HepG2 (cell line): ENCODE data around the gene ETFDH. TPM values are rescaled to one million over a fixed set of nuclear protein-coding genes. Genes with fewer than 3 reads are reported as not detected.
A peak's percentile ranks its signal among the peaks of the same experiment; 100 is the strongest.

Source experiments
- ARID2 ChIP-seq: sonication (generic); formaldehyde crosslinking; IDR thresholded peaks from 2 replicates; pipeline ENCODE4 v1.8.1; 2022; ENCODE audit warnings: mild to moderate bottlenecking, missing genetic modification reagents, borderline replicate concordance
- FOSL1 ChIP-seq: sonication (generic); formaldehyde crosslinking; IDR thresholded peaks from 2 replicates; pipeline ENCODE4 v1.9.0; 2021; ENCODE audit warnings: missing genetic modification reagents, borderline replicate concordance
- KDM6A ChIP-seq: IDR thresholded peaks from 2 replicates; pipeline ENCODE4 v1.6.1; 2016; ENCODE audit warnings: low read depth
- KLF12 ChIP-seq: sonication (generic); formaldehyde crosslinking; IDR thresholded peaks from 2 replicates; pipeline ENCODE4 v1.4.0; 2020; ENCODE audit warnings: missing genetic modification reagents, borderline replicate concordance
- NFRKB ChIP-seq: fragments of 450-650 bp; IDR thresholded peaks from 2 replicates; pipeline ENCODE4 v1.6.1; 2017
- REST ChIP-seq, 2 experiments: IDR thresholded peaks; 2 replicates each; pipeline ENCODE4 v1.6.1; 2011 to 2012; ENCODE audit warnings: low read length in 2 of 2, borderline replicate concordance in 1 of 2, low read depth in 1 of 2, mild to moderate bottlenecking in 1 of 2, moderate library complexity in 1 of 2
- SKI ChIP-seq: fragments of 450-650 bp; IDR thresholded peaks from one replicate; pipeline ENCODE4 v1.6.1; 2018; ENCODE audit warnings: mild to moderate bottlenecking; ENCODE audit not compliant: partially characterized antibody
- TBX2 ChIP-seq: sonication (generic); formaldehyde crosslinking; IDR thresholded peaks from 2 replicates; pipeline ENCODE4 v1.5.0; 2020; ENCODE audit warnings: missing genetic modification reagents, mild to moderate bottlenecking, borderline replicate concordance
- ZBTB14 ChIP-seq: sonication (generic); formaldehyde crosslinking; IDR thresholded peaks from 2 replicates; pipeline ENCODE4 v1.4.0; 2020; ENCODE audit warnings: missing genetic modification reagents
- ZEB1 ChIP-seq: IDR thresholded peaks from 2 replicates; pipeline ENCODE4 v1.6.1; 2012; ENCODE audit warnings: mild to moderate bottlenecking, low read depth, inconsistent platforms; ENCODE audit not compliant: insufficient replicate concordance
- ZFYVE20 ChIP-seq: sonication (generic); formaldehyde crosslinking; IDR thresholded peaks from 2 replicates; pipeline ENCODE4 v1.8.0; 2023; ENCODE audit warnings: low read depth, mild to moderate bottlenecking, moderate library complexity, missing genetic modification reagents, borderline replicate concordance
- ZHX1 ChIP-seq: sonication (generic); formaldehyde crosslinking; IDR thresholded peaks from 2 replicates; pipeline ENCODE4 v1.8.1; 2022; ENCODE audit warnings: low read depth, mild to moderate bottlenecking, missing genetic modification reagents
- ZNF281 ChIP-seq: sonication (generic); formaldehyde crosslinking; IDR thresholded peaks from 2 replicates; pipeline ENCODE4 v1.4.0; 2020; ENCODE audit warnings: missing genetic modification reagents, borderline replicate concordance
- ZNF337 ChIP-seq: sonication (generic); formaldehyde crosslinking; IDR thresholded peaks from 2 replicates; pipeline ENCODE4 v1.5.1; 2020; ENCODE audit warnings: missing genetic modification reagents, low read depth, mild to moderate bottlenecking, borderline replicate concordance
- ZNF512 ChIP-seq: sonication (generic); formaldehyde crosslinking; IDR thresholded peaks from 2 replicates; pipeline ENCODE4 v1.4.0; 2020; ENCODE audit warnings: mild to moderate bottlenecking, missing genetic modification reagents
- polyA plus RNA-seq, 8 experiments: library from polyadenylated mRNA; depleted of rRNA in 3 of 8; stranded (reverse) in 7 of 8; unstranded in 1 of 8; fragments of >200 nt; fragmentation: Illumina TruSeq in 4 of 8; extraction: Trizol in 4 of 8; gene quantifications; 2 replicates each; pipeline versions ENCODE4 v1.2.1 to v1.2.3, GENCODE V29; 2011 to 2016; ENCODE audit warnings: low read depth in 4 of 8, missing spikeins in 1 of 8, mixed read lengths in 1 of 8; ENCODE audit not compliant: insufficient read depth in 1 of 8
- total RNA-seq, 5 experiments: library from RNA; depleted of rRNA; stranded (reverse); fragments of >200 nt; fragmentation: Illumina TruSeq; extraction: Trizol; gene quantifications; 2 replicates each; pipeline ENCODE4 v1.2.3, GENCODE V29; 2016; ENCODE audit warnings: low read depth in 1 of 5

ETFDH gene
- total and polyA plus RNA-seq, 2 of the 13 experiments (the other 11 are each of a cell fraction or from before 2014, with no cell fraction given): 14.7 to 17.8 TPM

- no peak for TF ChIP-seq ZBTB14 (CRISPR knock-in tag)
- TF ChIP-seq ZNF281 (CRISPR knock-in tag): no peak
- no peak for TF ChIP-seq KDM6A (CRISPR knock-in tag)
- TF ChIP-seq REST (IDR thresholded peaks at IDR 0.05; ENCODE audit: borderline replicate concordance in 1 of 2, low read depth in 1 of 2, low read length in 2 of 2): no peak
- no peak for TF ChIP-seq ZHX1 (CRISPR knock-in tag)
- no peak for TF ChIP-seq NFRKB
- 0 out of 2 replicates have a peak, but pooled peaks have one; percentile 49 for TF ChIP-seq ZNF337 (CRISPR knock-in tag)
- TF ChIP-seq ZNF512: no peak
- no peak for TF ChIP-seq ARID2
- peak; percentile 48; the same call in 1 of the 2 replicates for TF ChIP-seq KLF12
- TF ChIP-seq ZEB1: no peak
- no peak for TF ChIP-seq ZFYVE20 (CRISPR knock-in tag)
- TF ChIP-seq SKI: no peak
- TF ChIP-seq FOSL1: no peak
- TF ChIP-seq TBX2 (CRISPR knock-in tag): no peak
Observed at GRCh38 chr4:158729716-158730559, 57.8 kb downstream of the ETFDH start (continued).
